ENCODE results near the gene MCRIP2.

GRCh38 chr16:654034-654433, 12.4 kb downstream of the MCRIP2 start:
- no peak for TF ChIP-seq CTCF (IDR thresholded peaks at IDR 0.05; ENCODE audit: low read length)
- TF ChIP-seq EZH2 (optimal IDR thresholded peaks at IDR 0.05; ENCODE audit: low read depth, low read length) = no peak
- no peak for TF ChIP-seq EZH2phosphoT487 (IDR thresholded peaks at IDR 0.05; ENCODE audit: low read length)
